ENCODE results near the gene DIRAS1. TPM values are rescaled to one million over a fixed set of nuclear protein-coding genes. Genes with fewer than 3 reads are reported as not detected.
"Not testable (repeated sequence)": the region's sequence is repeated elsewhere in the genome, so short reads cannot be mapped to it uniquely, and the experiment has no call there.

Gene DIRAS1
- total RNA-seq, 1 donor from 2014 or later = 2.9 TPM

DNA sequence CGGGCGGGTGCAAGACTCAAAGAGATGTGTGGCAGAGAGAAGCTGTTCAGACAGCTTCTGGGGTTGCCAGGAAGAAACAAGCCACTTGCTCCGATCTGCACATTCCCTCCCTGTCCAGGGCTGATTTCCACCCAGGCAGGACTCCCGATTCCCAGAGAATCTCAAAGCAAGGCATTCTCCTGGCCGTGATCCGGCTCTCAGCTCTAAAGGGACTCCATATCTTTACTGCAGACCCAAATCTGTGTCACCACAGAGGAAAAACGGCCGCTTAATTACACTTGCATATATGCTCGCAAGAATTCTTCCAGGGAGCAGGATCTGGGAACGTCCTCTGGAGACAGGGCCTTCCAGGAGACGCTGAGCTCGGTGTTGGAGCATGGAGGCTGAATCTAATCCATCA is 44.3 kb downstream of the DIRAS1 start:
- DNase-seq = no peak

- DNase-seq = no peak
Measured at GRCh38 chr19:2675892-2676291, 45.3 kb downstream of the DIRAS1 start.

GRCh38 chr19:2670217-2670616 is 51.0 kb downstream of the DIRAS1 start:
- no peak for DNase-seq

- DNase-seq = no peak
Measured at GRCh38 chr19:2668175-2668763, 52.9 kb downstream of the DIRAS1 start.

DNA sequence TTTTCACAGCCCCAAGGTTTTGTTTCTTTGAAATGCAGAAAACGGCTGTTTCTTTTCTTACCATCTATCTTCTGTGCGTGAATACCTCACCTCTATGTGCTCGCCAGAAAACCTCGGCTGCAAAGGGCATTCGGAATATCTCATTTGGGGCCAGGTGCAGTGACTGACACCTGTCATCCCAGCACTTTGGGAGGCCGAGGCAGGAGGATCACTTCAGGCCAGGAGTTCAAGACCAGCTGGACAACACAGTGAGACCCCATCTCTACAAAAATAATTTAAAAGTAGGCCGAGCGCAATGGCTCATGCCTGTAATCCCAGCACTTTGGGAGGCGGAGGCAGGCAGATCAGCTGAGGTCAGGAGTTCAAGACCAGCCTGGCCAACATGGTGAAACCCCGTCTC is 53.8 kb downstream of the DIRAS1 start:
- not testable (repeated sequence) for DNase-seq

GRCh38 chr19:2666344-2666994 is 54.7 kb downstream of the DIRAS1 start:
- no peak for DNase-seq

DNA sequence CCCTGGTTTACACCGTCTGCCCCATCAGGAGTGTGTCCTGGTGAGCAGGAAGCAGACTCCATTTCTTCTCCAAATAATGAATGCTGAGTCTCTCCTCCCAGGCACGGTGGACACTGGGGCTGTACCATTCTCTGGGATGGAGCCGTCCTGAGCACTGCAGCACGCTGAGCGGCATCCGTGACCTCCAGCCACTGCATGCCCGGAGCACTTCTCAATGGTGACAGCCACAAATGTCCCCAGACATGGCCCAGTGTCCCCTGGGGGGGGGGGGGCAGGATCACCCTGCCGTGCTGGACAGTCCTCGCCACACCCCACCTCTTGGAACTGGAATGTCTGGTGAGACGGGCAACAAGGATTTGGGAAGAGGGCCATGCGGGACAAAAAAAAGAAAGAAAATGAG is 56.1 kb downstream of the DIRAS1 start:
- no peak for DNase-seq

Other genes starting within 250 kb of the DIRAS1 start
- gene GADD45B, start 245.2 kb downstream of the DIRAS1 start, total RNA-seq = 55.8 TPM
- 2.4 TPM for gene GNG7, start 18.7 kb downstream of the DIRAS1 start, total RNA-seq
- 8.7 TPM for gene SLC39A3, start 18.6 kb upstream of the DIRAS1 start, total RNA-seq
- 18.7 TPM for gene SGTA, start 61.9 kb upstream of the DIRAS1 start, total RNA-seq
- 38.9 TPM for gene THOP1, start 64.1 kb upstream of the DIRAS1 start, total RNA-seq
- gene ZNF554, start 98.5 kb upstream of the DIRAS1 start, total RNA-seq = 5.8 TPM
- 8.4 TPM for gene ZNF555, start 120.1 kb upstream of the DIRAS1 start, total RNA-seq
- gene ZNF556, start 146.0 kb upstream of the DIRAS1 start, total RNA-seq = 4.6 TPM
- gene ZNF57, start 179.6 kb upstream of the DIRAS1 start, total RNA-seq = 9.1 TPM
- gene ZNF77, start 223.6 kb upstream of the DIRAS1 start, total RNA-seq = 5.0 TPM